Measurements from ENCODE around the gene YTHDC2.

DNA sequence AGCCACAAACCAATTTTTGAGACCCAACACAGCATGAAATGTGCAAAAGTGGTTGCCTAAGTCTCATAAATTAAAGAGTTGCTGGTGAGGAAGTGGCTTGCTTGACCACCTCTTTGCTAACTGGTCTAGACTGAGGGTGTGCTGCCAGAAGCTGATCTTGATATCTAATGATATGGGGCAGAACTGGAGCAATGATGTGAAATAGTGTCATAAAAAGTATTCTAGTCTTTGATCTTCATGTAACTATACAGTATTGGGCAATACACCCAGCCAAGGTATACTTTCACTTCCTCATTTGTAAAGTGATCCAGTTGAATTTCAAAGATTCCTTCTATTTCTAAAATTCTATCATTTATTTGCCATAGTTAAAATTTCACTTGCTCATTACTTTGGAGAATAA lies 5.9 kb upstream of the YTHDC2 start:
- TF ChIP-seq, protein P1, sequence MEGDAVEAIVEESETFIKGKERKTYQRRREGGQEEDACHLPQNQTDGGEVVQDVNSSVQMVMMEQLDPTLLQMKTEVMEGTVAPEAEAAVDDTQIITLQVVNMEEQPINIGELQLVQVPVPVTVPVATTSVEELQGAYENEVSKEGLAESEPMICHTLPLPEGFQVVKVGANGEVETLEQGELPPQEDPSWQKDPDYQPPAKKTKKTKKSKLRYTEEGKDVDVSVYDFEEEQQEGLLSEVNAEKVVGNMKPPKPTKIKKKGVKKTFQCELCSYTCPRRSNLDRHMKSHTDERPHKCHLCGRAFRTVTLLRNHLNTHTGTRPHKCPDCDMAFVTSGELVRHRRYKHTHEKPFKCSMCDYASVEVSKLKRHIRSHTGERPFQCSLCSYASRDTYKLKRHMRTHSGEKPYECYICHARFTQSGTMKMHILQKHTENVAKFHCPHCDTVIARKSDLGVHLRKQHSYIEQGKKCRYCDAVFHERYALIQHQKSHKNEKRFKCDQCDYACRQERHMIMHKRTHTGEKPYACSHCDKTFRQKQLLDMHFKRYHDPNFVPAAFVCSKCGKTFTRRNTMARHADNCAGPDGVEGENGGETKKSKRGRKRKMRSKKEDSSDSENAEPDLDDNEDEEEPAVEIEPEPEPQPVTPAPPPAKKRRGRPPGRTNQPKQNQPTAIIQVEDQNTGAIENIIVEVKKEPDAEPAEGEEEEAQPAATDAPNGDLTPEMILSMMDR (IDR thresholded peaks at IDR 0.05; ENCODE audit: low read length): no peak
- TF ChIP-seq EZH2 (IDR thresholded peaks at IDR 0.05; ENCODE audit: borderline replicate concordance, low read length): no peak

Measured in OCI-LY1 (cell line).